Activated T-cell treated with anti-CD3 and anti-CD28 coated beads, Interleukin-2, amount 50 U/mL, for 24 hours (primary cell): ENCODE results near the gene RPL37.

Source experiments
- DNase-seq: peaks from one replicate; pipeline ENCODE4 v3.0.0-alpha.2; 2020
- H3K27ac Mint-ChIP-seq: 2 replicates; pipeline ENCODE4 v1.8.0; 2020; ENCODE audit warnings: mild to moderate bottlenecking, mixed read lengths
- H3K27me3 Mint-ChIP-seq: 2 replicates; pipeline ENCODE4 v1.8.0; 2020; ENCODE audit warnings: mixed read lengths
- H3K36me3 Mint-ChIP-seq: 2 replicates; pipeline ENCODE4 v1.8.0; 2020; ENCODE audit warnings: low read depth, mixed read lengths
- H3K4me1 Mint-ChIP-seq: 2 replicates; pipeline ENCODE4 v1.8.0; 2020; ENCODE audit warnings: low read depth, mixed read lengths
- H3K4me3 Mint-ChIP-seq: 2 replicates; pipeline ENCODE4 v1.8.0; 2020; ENCODE audit warnings: mild to moderate bottlenecking, moderate library complexity, mixed read lengths
- H3K9me3 Mint-ChIP-seq: 2 replicates; pipeline ENCODE4 v1.8.0; 2020; ENCODE audit warnings: mixed read lengths

The RPL37 gene

GRCh38 chr5:40775846-40776657 is 59.0 kb downstream of the RPL37 start:
- peaks cover 68% of the 10 kb centered on the region for H3K36me3 Mint-ChIP-seq
- H3K9me3 Mint-ChIP-seq = no peaks in the 10 kb centered on the region
- H3K27ac Mint-ChIP-seq = peak overlapping the region; percentile 81
- H3K4me3 Mint-ChIP-seq = no peak overlapping the region
- no peaks in the 10 kb centered on the region for H3K27me3 Mint-ChIP-seq
- H3K4me1 Mint-ChIP-seq = peaks cover 34% of the 10 kb centered on the region
- DNase-seq = no peak
